B cell (primary cell): ENCODE results near the gene HLA-DQA2. TPM values are rescaled to one million over a fixed set of nuclear protein-coding genes. Genes with fewer than 3 reads are reported as not detected.

Source experiments
- ATAC-seq: fragments of 200-7000 bp; cut with Tn5 transposase; one replicate; pipeline ENCODE4 v1.10.0; 2021; ENCODE audit warnings: low read depth, mild to moderate bottlenecking, moderate number of reproducible peaks, moderate library complexity
- CTCF ChIA-PET: fragments of 350-600 bp; sonication (Branson Sonifier 250); formaldehyde crosslinking; loops from one replicate; lab custom pipeline; 2021; ENCODE audit warnings: antibody characterized with exemption, inconsistent platforms; lab: Charles Lee
- POLR2A ChIA-PET: fragments of 350-600 bp; sonication (Branson Sonifier 250); formaldehyde crosslinking; loops from one replicate; lab custom pipeline; 2021; ENCODE audit warnings: antibody characterized with exemption; lab: Charles Lee
- DNase-seq: peaks from one replicate; pipeline ENCODE4 v3.0.0; 2013
- H2AFZ ChIP-seq: 2 replicates; pipeline ENCODE4 v1.6.1; 2012; ENCODE audit warnings: mild to moderate bottlenecking, low read depth, low read length; ENCODE audit not compliant: insufficient read depth, poor library complexity, severe bottlenecking
- H3K27ac ChIP-seq, 2 donors: 1 replicate in 1 of 2; 2 replicates in 1 of 2; pipeline ENCODE4 v1.5.1; 2012 to 2013; ENCODE audit warnings: low read length in 2 of 2, mild to moderate bottlenecking in 2 of 2, moderate library complexity in 1 of 2
- H3K27me3 ChIP-seq, 4 experiments: fragments of 200-600 bp in 1 of 4; sonication (generic) in 1 of 4; replicated peaks in 1 of 4; 1 replicate in 2 of 4; 2 replicates in 2 of 4; pipeline versions ENCODE4 v1.6.1 to v1.7.0; 2013 to 2016; ENCODE audit warnings: low read length in 3 of 4, mild to moderate bottlenecking in 2 of 4, mixed read lengths in 1 of 4, moderate library complexity in 1 of 4; ENCODE audit not compliant: insufficient read depth in 4 of 4, control insufficient read depth in 3 of 4; ENCODE audit errors: control extremely low read depth in 1 of 4
- H3K36me3 ChIP-seq, 2 experiments: replicated peaks in 1 of 2; 1 replicate in 1 of 2; 2 replicates in 1 of 2; pipeline versions ENCODE4 v1.6.1 to v1.7.1; 2013; ENCODE audit warnings: low read length in 1 of 2; ENCODE audit not compliant: insufficient read depth in 2 of 2, control insufficient read depth in 1 of 2; ENCODE audit errors: control extremely low read depth in 1 of 2, extremely low read depth in 1 of 2
- H3K4me1 ChIP-seq, 2 donors: fragments of 200-600 bp in 1 of 2; sonication (generic) in 1 of 2; 1 replicate in 1 of 2; 2 replicates in 1 of 2; pipeline versions ENCODE4 v1.5.1 to v1.6.1; 2013 to 2017; ENCODE audit warnings: low read length in 2 of 2; ENCODE audit not compliant: control insufficient read depth in 2 of 2, insufficient read depth in 2 of 2
- H3K4me2 ChIP-seq: replicated peaks from 2 replicates; pipeline ENCODE3; 2012; ENCODE audit warnings: mild to moderate bottlenecking, low read depth, low read length; ENCODE audit not compliant: poor library complexity, severe bottlenecking
- H3K4me3 ChIP-seq, 5 experiments: fragments of 200-600 bp in 1 of 5; sonication (generic) in 1 of 5; 1 replicate in 3 of 5; 2 replicates in 2 of 5; pipeline versions ENCODE4 v1.5.1 to v1.7.0; 2011 to 2016; ENCODE audit warnings: low read length in 4 of 5, mild to moderate bottlenecking in 4 of 5, low read depth in 2 of 5, control low read depth in 1 of 5, moderate library complexity in 1 of 5; ENCODE audit not compliant: insufficient read depth in 1 of 5; ENCODE audit errors: control extremely low read depth in 1 of 5, extremely low read depth in 1 of 5
- H3K79me2 ChIP-seq: fragments of 200-600 bp; sonication (generic); one replicate; pipeline ENCODE4 v1.6.0; 2016; ENCODE audit warnings: low read length; ENCODE audit not compliant: control insufficient read depth, insufficient read depth
- H3K9ac ChIP-seq: fragments of 200-600 bp; sonication (generic); 2 replicates; pipeline ENCODE4 v1.6.1; 2017; ENCODE audit warnings: mild to moderate bottlenecking, low read length, moderate library complexity
- H3K9me3 ChIP-seq, 3 donors: one replicate each; pipeline versions ENCODE4 v1.6.1 to v1.7.1; 2013; ENCODE audit warnings: low read length in 2 of 3; ENCODE audit not compliant: control insufficient read depth in 2 of 3, insufficient read depth in 1 of 3; ENCODE audit errors: control extremely low read depth in 1 of 3
- H4K20me1 ChIP-seq: 2 replicates; pipeline ENCODE4 v1.6.0; 2012; ENCODE audit warnings: mild to moderate bottlenecking, low read length; ENCODE audit not compliant: insufficient read depth, control insufficient read depth, poor library complexity, severe bottlenecking
- H3K27ac Mint-ChIP-seq: one replicate; pipeline ENCODE4 v1.8.0; 2021; ENCODE audit warnings: mixed read lengths
- H3K27me3 Mint-ChIP-seq: one replicate; pipeline ENCODE4 v1.8.0; 2021; ENCODE audit warnings: mixed read lengths
- H3K4me1 Mint-ChIP-seq: one replicate; pipeline ENCODE4 v1.8.0; 2021; ENCODE audit warnings: mixed read lengths
- H3K4me3 Mint-ChIP-seq: one replicate; pipeline ENCODE4 v1.8.0; 2021; ENCODE audit warnings: mixed read lengths
- H3K9me3 Mint-ChIP-seq: one replicate; pipeline ENCODE4 v1.8.0; 2022; ENCODE audit warnings: mixed read lengths; ENCODE audit not compliant: insufficient read depth
- CTCF ChIP-seq: fragments of 200-600 bp; IDR thresholded peaks from one replicate; pipeline ENCODE4 v1.8.0; 2022; ENCODE audit warnings: antibody characterized with exemption, mild to moderate bottlenecking
- EZH2 ChIP-seq: IDR thresholded peaks from 2 replicates; pipeline ENCODE4 v1.6.1; 2012; ENCODE audit warnings: borderline replicate concordance, low read depth, mild to moderate bottlenecking, moderate library complexity, low read length; ENCODE audit not compliant: insufficient read depth, poor library complexity, severe bottlenecking
- WGBS: methylation state at CpG from one replicate; pipeline ENCODE4 v1.1.5; 2013; ENCODE audit warnings: missing lambda C conversion rate; ENCODE audit not compliant: insufficient coverage; 5-methylcytosine and 5-hydroxymethylcytosine counted together
- intact Hi-C: fragments of 100-400 bp; cut with micrococcal nuclease; formaldehyde crosslinking; loops from one replicate; pipeline ENCODE4 v1.10.0; 2022
- polyA plus RNA-seq: library from polyadenylated mRNA; depleted of rRNA; stranded (reverse); fragments of >200 nt; gene quantifications from 2 replicates; pipeline ENCODE4 v1.2.3, GENCODE V29; 2012
- total RNA-seq, 2 donors: library from RNA; stranded (reverse); fragments of 120-200 nt in 1 of 2; gene quantifications; 1 replicate in 1 of 2; 2 replicates in 1 of 2; pipeline versions ENCODE4 v1.2.3 to v1.2.4, GENCODE V29; 2013 to 2022

HLA-DQA2 gene
- total and polyA plus RNA-seq, 2 donors (not counting 1 experiment from before 2014, with no cell fraction given), result 14.5 to 171 TPM

DNA sequence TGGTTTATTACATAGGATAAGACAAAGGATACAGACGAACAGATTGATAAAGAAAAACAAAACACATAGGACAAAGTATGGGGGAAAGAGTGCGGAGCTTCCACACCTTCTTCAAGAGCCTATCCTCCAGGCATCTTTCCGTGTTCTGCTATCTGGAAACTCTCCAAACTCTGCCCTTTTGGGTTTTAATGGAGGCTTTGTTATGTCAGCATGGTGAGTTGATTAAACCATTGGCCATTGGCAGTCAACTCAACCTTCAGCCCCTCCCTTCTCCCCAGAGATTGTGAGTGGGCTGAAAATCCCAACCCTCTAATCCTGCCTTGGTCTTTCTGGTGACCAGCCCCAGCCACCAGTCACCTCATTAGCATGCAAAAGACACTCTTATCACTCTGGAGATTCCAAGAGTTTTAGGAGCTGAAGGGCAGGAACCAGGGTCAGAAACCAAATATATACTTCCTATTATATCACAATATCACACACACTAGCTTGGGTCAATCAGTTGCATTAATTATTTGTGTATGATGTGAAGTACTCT, 51.8 kb downstream of the HLA-DQA2 start:
- no peak overlapping the region for H2AFZ ChIP-seq
- TF ChIP-seq EZH2, result no peak
- TF ChIP-seq CTCF, result no peak
- peaks cover 26 to 32% of the 10 kb centered on the region in 2 donors for H3K4me1 ChIP-seq
- H3K4me3 Mint-ChIP-seq, result no peak overlapping the region
- no peak overlapping the region for H3K9ac ChIP-seq
- DNase-seq (no peak), ATAC-seq (no peak)
- H3K4me1 Mint-ChIP-seq, result peaks cover 38% of the 10 kb centered on the region
- no peaks in the 10 kb centered on the region for H3K27me3 ChIP-seq
- H3K4me2 ChIP-seq, result no peak overlapping the region
- H3K9me3 Mint-ChIP-seq, result no peaks in the 10 kb centered on the region
- no peaks in the 10 kb centered on the region for H3K36me3 ChIP-seq
- no peaks in the 10 kb centered on the region for H3K79me2 ChIP-seq
- CTCF ChIA-PET, result interaction anchor here (0.9 to 9.6 kb wide), 11 partner anchors 8 to 746 kb away, joined by 3 to 90 read pairs (median 6); partner anchors contain the start of gene TAP2
- no peak overlapping the region for H3K27ac ChIP-seq
- WGBS, result no CpG with 5 or more reads among the region's 3 CpGs
- no peak overlapping the region for H3K27ac Mint-ChIP-seq
- no peaks in the 10 kb centered on the region for H4K20me1 ChIP-seq
- no peaks in the 10 kb centered on the region for H3K9me3 ChIP-seq
- H3K27me3 Mint-ChIP-seq, result no peaks in the 10 kb centered on the region
- H3K4me3 ChIP-seq, result no peak overlapping the region
- POLR2A ChIA-PET, result interaction anchor here (0.6 kb wide), 1 partner anchor 128 kb away, joined by 3 read pairs; no protein-coding TSS in a partner anchor
- intact Hi-C loops, result loop anchor here (10.0 kb wide), 2 partner anchors 668 to 748 kb away; partner anchors contain the start of gene ATF6B

DNA sequence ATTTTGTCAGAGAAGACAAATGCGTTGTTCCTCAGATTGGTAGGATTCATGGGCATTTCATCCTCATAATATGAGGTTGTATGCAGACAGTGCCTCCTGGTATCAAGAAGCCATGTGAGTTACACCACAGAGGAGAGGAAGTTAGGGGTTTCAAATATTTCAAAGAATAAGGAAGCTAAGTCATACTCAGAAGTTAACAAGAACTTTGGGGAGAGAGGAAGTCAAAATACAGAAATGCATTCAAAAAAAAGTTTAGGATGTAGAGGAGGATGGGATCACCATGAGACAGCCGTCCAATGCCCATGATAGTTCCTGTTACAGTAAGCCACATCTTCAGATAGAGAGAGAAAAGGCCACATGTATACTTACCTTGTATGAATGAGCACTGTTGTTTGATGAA, 53.3 kb downstream of the HLA-DQA2 start:
- H3K9ac ChIP-seq, result no peak overlapping the region
- peak overlapping the region; percentile 33 for H3K4me2 ChIP-seq
- no peaks in the 10 kb centered on the region for H3K27me3 ChIP-seq
- DNase-seq (peak; percentile 52), ATAC-seq (no peak)
- Mint-ChIP-seq H3K9me3 (peaks cover 12% of the 10 kb centered on the region), H3K27ac (peak overlapping the region; percentile 5), H3K4me1 (peaks cover 38% of the 10 kb centered on the region), H3K4me3 (no peak overlapping the region), H3K27me3 (no peaks in the 10 kb centered on the region)
- ChIA-PET POLR2A (no interaction called here), CTCF (interaction anchor here (0.7 to 9.6 kb wide), 21 partner anchors 8 to 747 kb away, joined by 3 to 90 read pairs (median 4); partner anchors contain the start of genes PSMB9, TAP1 and TAP2)
- no peaks in the 10 kb centered on the region for H4K20me1 ChIP-seq
- TF ChIP-seq CTCF, result no peak
- TF ChIP-seq EZH2, result no peak
- no peak overlapping the region for H3K4me3 ChIP-seq
- intact Hi-C loops, result loop anchor here (10.0 kb wide), 2 partner anchors 670 to 750 kb away; partner anchors contain the start of gene ATF6B
- no peak overlapping the region for H3K27ac ChIP-seq
- peaks cover 4 to 14% (median 9%) of the 10 kb centered on the region in 3 donors for H3K9me3 ChIP-seq
- H2AFZ ChIP-seq, result peak overlapping the region; percentile 38
- H3K4me1 ChIP-seq, result peaks cover 26 to 32% of the 10 kb centered on the region in 2 donors
- no CpG with 5 or more reads among the region's 2 CpGs for WGBS
- no peaks in the 10 kb centered on the region for H3K36me3 ChIP-seq
- no peaks in the 10 kb centered on the region for H3K79me2 ChIP-seq
